HG03442 (cell line): ENCODE data around the gene DBNDD1.
"Not testable (repeated sequence)": the region's sequence is repeated elsewhere in the genome, so short reads cannot be mapped to it uniquely, and the experiment has no call there.

ENCODE experiments used
- ATAC-seq: cut with Tn5 transposase; IDR thresholded peaks from one replicate; pipeline ENCODE4 v1.9.1; 2021; ENCODE audit warnings: mild to moderate bottlenecking, moderate library complexity; ENCODE audit not compliant: unreplicated experiment

Gene DBNDD1

DNA sequence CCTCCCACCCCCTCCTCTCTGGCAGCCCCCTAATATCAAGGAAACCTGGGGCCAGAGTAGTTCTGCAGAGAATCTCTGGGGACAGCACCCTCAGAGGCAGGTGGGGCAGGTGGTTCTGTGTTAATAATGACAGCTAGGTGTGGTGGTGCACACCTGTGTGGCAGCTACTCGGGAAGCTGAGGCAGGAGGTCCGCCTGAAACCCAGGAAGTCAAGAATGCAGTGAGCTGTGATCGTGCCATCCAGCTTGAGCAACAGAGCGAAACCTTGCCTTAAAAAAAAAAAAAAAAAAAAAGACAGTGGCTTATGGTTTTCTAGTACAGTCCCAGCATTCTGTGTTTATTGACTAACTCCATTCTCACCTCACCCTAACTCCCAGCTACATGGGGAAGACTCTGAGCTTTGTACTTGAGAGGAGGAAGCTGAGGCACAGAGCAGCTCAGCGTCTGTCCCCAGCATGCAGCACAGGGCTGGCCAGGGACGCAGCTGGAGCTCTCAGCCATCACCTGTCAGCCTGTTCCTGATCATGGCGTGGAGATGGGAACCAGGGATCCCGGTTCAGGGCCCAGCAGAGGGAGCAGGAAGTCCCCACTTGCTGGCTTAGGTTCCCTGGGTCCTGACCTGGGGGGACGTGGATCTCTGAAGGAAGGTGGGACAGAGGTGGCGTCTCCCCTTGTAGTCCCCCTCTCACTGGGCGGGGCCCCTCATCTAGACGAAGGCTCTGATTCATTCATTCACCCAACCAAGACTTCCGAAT, 6.1 kb downstream of the DBNDD1 start:
- no peak for ATAC-seq

DNA sequence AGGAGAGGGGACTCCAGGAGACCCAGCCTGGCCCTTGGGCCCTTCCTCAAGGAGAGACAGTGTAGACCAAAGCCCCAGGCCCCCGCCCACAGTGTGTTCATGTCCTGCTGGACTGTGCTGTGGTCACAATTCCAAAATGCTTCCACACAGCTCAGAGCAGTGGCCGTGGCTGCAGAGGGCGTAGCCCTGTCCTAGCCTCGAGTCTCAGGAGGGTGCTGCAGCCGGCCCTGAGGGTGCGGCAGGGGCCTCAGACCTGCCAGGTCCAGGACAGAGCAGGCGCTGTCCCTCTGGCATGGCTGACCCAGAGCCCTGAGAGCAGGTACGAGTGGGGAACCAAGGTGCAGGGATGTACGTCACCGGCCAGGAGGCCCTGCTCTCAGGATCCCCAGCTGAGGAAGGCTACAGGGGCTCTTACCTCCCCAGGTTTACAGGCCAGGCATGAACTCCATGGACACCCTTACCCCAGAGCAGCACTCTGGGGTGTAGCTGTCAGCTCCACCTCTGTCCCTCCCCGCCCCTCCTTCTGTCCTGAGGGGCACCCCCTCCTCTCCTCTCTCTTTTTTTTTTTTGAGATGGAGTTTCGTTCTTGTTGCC, 7.3 kb downstream of the DBNDD1 start:
- ATAC-seq, result no peak

GRCh38 chr16:90011508-90011819, 7.8 kb downstream of the DBNDD1 start:
- no peak for ATAC-seq

DNA sequence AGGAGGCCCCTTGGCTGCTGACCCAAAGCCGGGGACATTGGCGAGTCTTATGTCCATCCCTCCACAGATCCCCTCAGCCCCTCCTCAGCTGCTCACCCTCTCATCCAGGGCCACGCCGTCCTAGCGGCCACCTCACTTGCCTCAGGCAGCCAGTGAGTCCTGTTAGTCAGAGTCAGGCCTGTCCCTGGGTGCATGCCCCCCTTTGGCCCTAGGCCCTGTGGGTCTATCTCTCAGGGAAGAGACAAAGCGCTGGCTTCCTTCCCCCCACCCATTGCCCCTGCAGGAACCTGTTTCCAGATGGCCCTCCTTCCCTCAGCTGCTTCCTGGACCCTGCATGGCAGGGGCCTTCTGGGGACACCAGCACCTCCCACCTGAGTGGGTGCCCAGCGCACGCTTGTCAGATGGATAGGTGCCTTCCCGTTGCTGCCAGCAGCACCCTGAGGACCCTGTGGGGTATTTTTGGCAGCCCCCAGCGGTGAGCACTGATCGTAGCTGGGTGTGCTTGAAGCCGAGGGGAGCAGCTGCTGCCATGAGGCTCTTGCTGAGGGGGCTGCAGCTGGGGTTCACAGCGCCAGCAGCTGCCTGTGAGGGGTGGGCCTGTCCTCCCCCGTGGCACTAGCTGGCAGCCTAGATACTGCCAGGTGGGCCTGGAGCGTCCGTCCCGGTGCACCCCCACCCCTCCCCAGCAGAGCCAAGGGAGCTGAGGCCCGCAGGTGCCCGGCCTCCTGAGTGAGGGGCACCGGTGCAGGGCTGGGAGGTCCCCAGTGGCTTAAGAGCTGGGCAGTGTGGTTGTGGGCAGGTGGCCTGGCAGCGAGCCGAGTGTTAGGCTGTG, 8.4 kb downstream of the DBNDD1 start:
- ATAC-seq, result no peak

DNA sequence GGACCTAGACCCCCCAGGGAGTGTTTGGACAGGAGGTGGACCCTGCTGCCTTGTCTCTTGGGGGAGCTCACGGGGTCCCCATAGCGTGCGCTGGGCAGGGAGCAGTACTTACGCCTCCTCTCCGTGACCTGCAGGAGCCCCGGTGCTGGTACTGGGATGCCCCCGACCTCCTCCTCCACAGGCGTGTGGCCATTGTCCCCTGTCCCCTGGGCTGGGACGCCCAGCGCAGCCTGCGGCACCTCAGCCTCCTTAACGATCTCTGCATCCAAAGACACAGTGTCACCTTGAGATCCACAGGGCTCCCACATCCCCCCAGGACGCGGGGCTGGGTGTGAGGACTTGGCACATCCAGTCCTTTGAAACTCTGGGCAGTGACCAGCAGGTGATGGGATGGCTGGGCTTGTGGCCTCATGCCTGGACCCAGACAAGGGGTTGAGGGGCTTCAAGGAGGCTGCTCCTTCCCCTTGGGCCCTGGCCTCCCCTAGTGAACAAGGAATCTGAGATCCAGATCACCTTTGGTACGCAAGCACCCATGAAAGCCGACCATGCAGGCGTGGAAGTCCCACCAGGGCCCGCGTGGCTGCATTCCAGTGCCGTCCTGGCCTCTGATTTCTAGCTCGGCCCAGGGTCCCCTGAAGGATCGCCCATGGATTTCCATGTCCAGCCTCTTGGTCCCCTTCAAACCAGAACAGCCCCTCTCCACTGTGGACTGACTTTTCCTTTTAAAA, 9.9 kb downstream of the DBNDD1 start:
- ATAC-seq, result no peak

DNA sequence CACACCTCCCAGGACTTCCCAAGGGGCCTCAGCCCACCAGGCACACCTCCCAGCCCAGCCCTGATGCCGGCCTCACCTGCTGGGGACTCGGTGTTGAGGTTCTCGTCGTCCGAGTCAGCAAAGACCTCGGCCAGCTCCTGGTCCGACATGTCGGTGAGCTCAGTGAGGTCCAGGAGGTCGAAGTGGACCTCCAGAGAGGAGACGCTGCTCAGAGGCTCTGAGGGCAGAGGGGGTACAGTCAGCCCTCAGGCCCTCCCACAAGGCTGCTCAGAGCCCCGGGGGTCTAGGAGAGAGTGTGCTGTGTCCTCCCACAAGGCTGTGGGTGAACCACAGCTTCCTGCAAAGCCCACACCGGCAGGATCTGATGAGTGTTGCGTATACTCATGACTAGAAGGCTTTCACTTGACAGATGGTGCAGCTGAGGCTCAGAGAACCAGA, 10.5 kb downstream of the DBNDD1 start:
- no peak for ATAC-seq

DNA sequence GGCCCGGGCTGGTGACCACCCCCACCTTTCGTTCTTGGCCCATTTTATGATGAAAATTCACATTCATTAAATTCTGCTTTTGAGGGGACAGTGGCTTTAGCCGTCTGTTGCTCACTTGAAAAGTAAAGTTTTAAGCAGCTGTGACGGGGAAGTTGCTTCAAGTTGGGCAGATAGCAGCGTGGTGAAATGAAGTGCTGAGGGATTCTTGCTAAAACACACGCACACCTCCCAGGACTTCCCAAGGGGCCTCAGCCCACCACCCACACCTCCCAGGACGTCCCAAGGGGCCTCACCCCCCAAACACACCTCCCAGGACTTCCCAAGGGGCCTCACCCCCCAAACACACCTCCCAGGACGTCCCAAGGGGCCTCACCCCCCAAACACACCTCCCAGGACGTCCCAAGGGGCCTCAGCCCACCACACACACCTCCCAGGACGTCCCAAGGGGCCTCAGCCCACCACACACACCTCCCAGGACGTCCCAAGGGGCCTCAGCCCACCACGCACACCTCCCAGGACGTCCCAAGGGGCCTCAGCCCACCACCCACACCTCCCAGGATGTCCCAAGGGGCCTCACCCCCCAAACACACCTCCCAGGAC, 11.5 kb downstream of the DBNDD1 start:
- ATAC-seq, result not testable (repeated sequence)

- no peak for ATAC-seq
Observed at GRCh38 chr16:90007015-90007414, 12.2 kb downstream of the DBNDD1 start.

GRCh38 chr16:90005956-90006663, 13.1 kb downstream of the DBNDD1 start:
- no peak for ATAC-seq

GRCh38 chr16:90004577-90004976, 14.7 kb downstream of the DBNDD1 start:
- ATAC-seq, result no peak

DNA sequence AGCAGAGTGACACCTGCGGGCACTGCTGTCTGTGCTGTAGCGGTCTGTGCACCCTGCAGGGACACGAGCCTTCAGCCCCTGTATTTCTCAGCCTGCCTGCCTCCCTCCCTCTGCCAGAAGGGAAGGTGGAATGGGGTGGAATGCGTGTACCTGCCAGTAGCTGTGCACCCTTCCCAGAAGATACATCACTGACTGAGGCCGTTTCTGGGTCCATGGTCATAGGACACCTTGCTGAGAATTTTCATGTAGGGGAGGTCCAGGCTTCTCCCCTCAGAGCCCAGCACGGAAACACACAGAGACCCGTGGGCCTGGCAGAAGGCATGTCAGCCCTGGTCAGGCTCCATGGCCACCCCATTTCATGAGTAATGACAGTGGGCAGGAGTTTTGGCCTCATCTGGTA, 16.5 kb downstream of the DBNDD1 start:
- ATAC-seq, result no peak

GRCh38 chr16:90001761-90002503, 17.3 kb downstream of the DBNDD1 start:
- no peak for ATAC-seq

DNA sequence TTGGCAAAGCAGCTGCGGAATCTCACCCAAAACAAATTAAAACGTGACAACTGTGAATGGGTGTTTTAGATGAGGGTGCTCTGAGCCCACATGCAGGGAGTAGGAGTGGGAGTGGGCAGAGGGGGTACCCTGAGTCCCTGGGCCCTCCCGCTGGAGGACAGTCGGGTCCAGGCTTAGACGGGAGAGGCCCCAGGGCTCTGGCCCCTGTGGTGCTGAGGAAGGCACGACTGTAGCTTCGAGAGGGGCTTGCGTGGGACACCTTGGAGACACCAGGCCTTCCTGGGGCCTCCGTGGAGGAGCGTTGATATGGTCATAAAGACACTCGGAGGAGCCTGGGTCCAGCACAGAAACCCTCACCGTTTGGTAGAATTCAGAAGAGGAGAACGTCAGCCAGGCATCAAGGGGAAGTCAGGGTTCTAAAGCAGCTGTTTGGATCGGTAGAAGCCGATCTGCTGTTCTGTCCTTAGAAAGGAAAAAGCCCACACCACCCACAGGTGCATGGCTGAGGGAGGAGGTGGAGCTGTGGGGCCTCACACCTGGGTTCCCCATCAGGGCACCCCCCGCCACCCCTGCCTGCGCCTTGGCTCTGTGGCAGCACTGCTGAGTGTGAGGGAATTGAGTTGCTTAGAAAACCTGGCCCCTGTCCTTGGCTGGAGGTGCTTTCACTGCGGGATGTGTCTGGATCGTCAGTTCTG, 18.4 kb downstream of the DBNDD1 start:
- ATAC-seq, result no peak

DNA sequence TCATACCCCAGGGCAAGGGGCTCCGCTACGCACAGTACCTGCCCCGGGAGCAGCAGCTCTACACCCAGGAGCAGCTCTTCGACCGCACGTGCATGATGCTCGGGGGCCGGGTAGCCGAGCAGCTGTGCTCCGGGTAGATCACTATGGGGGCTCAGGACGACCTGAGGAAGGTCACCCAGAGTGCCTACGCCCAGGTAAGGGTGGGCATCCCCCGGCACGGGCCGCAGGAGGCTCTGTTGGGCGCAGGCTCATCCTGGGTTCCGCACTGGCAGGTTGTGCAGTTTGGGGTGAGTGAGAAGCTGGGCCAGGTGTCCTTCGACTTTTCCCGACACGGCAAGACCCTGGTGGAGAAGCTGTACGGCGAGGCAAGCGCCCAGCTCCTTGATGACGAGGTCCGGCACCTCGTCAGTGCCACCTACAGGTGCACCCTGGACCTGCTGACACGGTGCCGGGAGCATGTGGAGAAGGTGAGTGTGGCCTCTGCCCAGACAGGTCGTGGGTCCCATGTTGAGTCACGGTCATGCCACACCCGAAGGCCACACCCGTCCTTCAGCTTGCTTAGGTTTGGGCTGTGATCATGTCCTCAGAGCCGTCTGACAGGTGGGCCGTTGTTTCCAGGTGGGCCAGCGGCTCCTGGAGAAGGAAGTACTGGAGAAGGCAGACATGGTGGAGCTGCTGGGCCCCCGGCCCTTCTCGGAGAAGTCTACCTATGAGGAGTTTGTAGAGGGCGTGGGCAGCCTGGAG, 19.3 kb downstream of the DBNDD1 start:
- no peak for ATAC-seq

DNA sequence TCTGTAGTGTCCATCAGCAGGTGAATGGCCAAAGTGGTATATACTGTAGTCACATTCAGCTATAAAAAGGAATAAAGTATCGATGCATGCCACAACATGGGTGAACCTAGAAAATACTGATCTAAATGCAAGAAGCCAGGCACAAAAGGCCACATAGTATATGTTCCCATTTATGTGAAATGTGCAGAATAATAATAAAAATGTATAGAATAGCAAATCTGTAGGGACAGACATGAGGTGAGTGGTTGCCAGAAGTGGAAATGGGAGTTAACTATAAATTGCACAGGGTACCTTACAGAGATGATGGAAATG, 23.1 kb downstream of the DBNDD1 start:
- ATAC-seq, result no peak

DNA sequence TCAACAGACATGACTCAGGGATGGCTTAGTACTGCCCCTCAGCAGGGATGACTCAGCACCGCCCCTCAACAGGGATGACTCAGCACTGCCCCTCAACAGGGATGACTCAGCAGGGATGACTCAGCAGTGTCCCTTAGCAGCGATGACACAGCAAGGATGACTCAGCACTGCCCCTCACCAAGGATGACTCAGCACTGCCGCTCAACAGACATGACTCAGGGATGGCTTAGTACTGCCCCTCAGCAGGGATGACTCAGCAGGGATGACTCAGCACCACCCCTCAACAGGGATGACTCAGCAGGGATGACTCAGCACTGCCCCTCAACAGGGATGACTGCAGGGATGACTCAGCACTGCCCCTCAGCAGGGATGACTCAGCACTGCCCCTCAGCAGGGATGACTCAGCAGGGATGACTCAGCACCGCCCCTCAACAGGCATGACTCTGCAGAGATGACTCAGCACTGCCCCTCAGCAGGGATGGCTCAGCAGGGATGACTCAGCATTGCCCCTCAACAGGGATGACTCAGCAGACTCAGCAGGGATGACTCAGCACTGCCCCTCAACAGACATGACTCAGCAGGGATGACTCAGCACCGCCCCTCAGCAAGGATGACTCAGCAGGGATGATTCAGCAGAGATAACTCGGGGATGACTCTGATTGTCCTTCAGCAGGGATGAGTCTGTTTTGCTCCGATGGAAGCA, 23.6 kb downstream of the DBNDD1 start:
- not testable (repeated sequence) for ATAC-seq

- not testable (repeated sequence) for ATAC-seq
Observed at GRCh38 chr16:89994721-89995474, 24.4 kb downstream of the DBNDD1 start.
